GM12891 (cell line): ENCODE measurements around the gene FILIP1.

Experiments used
- PAX5 ChIP-seq: IDR thresholded peaks from 2 replicates; pipeline ENCODE4 v1.6.1; 2011; ENCODE audit warnings: low read length, moderate library complexity, mild to moderate bottlenecking; ENCODE audit not compliant: insufficient read depth, severe bottlenecking
- POLR2A ChIP-seq: IDR thresholded peaks from 2 replicates; pipeline ENCODE4 v1.6.1; 2011; ENCODE audit warnings: low read depth, low read length, control low read depth
- POLR2AphosphoS5 ChIP-seq: IDR thresholded peaks from 2 replicates; pipeline ENCODE4 v1.6.1; 2011; ENCODE audit warnings: low read depth, low read length, control low read depth
- POU2F2 ChIP-seq: IDR thresholded peaks from 2 replicates; pipeline ENCODE4 v1.6.1; 2011; ENCODE audit warnings: low read depth, mild to moderate bottlenecking, control low read depth, low read length, moderate library complexity
- SPI1 ChIP-seq: IDR thresholded peaks from 2 replicates; pipeline ENCODE4 v1.6.1; 2011; ENCODE audit warnings: low read depth, low read length, control low read depth
- TAF1 ChIP-seq: IDR thresholded peaks from 2 replicates; pipeline ENCODE4 v1.6.1; 2011; ENCODE audit warnings: low read depth, low read length, control low read depth

GRCh38 chr6:75280131-75280855 lies 213.3 kb downstream of the FILIP1 start:
- TF ChIP-seq POLR2AphosphoS5: no peak
- TF ChIP-seq POLR2A: no peak
- TF ChIP-seq PAX5: no peak
- no peak for TF ChIP-seq TAF1
- TF ChIP-seq SPI1: no peak
- no peak for TF ChIP-seq POU2F2
